Osteocyte (in vitro differentiated cells): ENCODE results near the gene NPLOC4. TPM values are rescaled to one million over a fixed set of nuclear protein-coding genes. Genes with fewer than 3 reads are reported as not detected.
"Not testable (repeated sequence)": the region's sequence is repeated elsewhere in the genome, so short reads cannot be mapped to it uniquely, and the experiment has no call there.

Experiments
- DNase-seq: peaks from one replicate; pipeline ENCODE4 v3.0.0; 2021; ENCODE audit warnings: mixed read lengths; ENCODE audit not compliant: unreplicated experiment; ENCODE audit errors: extremely low spot score
- H3K27ac Mint-ChIP-seq: one replicate; pipeline ENCODE4 v1.8.0; 2021; ENCODE audit warnings: mild to moderate bottlenecking, mixed read lengths; ENCODE audit not compliant: unreplicated experiment
- H3K27me3 Mint-ChIP-seq: one replicate; pipeline ENCODE4 v1.8.0; 2021; ENCODE audit warnings: mixed read lengths; ENCODE audit not compliant: unreplicated experiment
- H3K36me3 Mint-ChIP-seq: one replicate; pipeline ENCODE4 v1.8.0; 2021; ENCODE audit warnings: mixed read lengths; ENCODE audit not compliant: unreplicated experiment
- H3K4me1 Mint-ChIP-seq: one replicate; pipeline ENCODE4 v1.8.0; 2021; ENCODE audit warnings: mixed read lengths; ENCODE audit not compliant: unreplicated experiment
- H3K4me3 Mint-ChIP-seq: one replicate; pipeline ENCODE4 v1.8.0; 2021; ENCODE audit warnings: mild to moderate bottlenecking, moderate library complexity, mixed read lengths; ENCODE audit not compliant: unreplicated experiment
- H3K9me3 Mint-ChIP-seq: one replicate; pipeline ENCODE4 v1.8.0; 2021; ENCODE audit warnings: mixed read lengths; ENCODE audit not compliant: unreplicated experiment
- CTCF ChIP-seq: fragments of 200-600 bp; sonication (generic); IDR thresholded peaks from 2 replicates; pipeline ENCODE4 v1.5.0; 2021; ENCODE audit warnings: antibody characterized with exemption, mild to moderate bottlenecking, moderate library complexity
- total RNA-seq: library from RNA; stranded (reverse); gene quantifications from 2 replicates; pipeline ENCODE4 v1.2.1, GENCODE V29; 2021

Gene NPLOC4
- total RNA-seq, 1 donor from 2014 or later = 99.7 TPM

- Mint-ChIP-seq H3K36me3 (peaks cover 4% of the 10 kb centered on the region), H3K4me3 (peak overlapping the region; percentile 95), H3K27me3 (no peaks in the 10 kb centered on the region), H3K27ac (peak overlapping the region; percentile 94), H3K4me1 (peaks cover 23% of the 10 kb centered on the region), H3K9me3 (no peaks in the 10 kb centered on the region)
- no peak for TF ChIP-seq CTCF
- no peak for DNase-seq
Observed at GRCh38 chr17:81635973-81636504, 873 bp downstream of the NPLOC4 start.

- Mint-ChIP-seq H3K4me1 (peaks cover 23% of the 10 kb centered on the region), H3K9me3 (no peaks in the 10 kb centered on the region), H3K36me3 (peaks cover 4% of the 10 kb centered on the region), H3K27me3 (no peaks in the 10 kb centered on the region), H3K27ac (peak overlapping the region; percentile 94), H3K4me3 (peak overlapping the region; percentile 95)
- no peak for TF ChIP-seq CTCF
- no peak for DNase-seq
Observed at GRCh38 chr17:81635431-81635830, 1.5 kb downstream of the NPLOC4 start.

GRCh38 chr17:81631482-81631881 lies 5.4 kb downstream of the NPLOC4 start:
- no peaks in the 10 kb centered on the region for H3K9me3 Mint-ChIP-seq
- no peak overlapping the region for H3K27ac Mint-ChIP-seq
- H3K36me3 Mint-ChIP-seq = peaks cover 24% of the 10 kb centered on the region
- no peak overlapping the region for H3K4me3 Mint-ChIP-seq
- TF ChIP-seq CTCF = no peak
- DNase-seq = no peak
- H3K4me1 Mint-ChIP-seq = peaks cover 19% of the 10 kb centered on the region
- H3K27me3 Mint-ChIP-seq = no peaks in the 10 kb centered on the region

- Mint-ChIP-seq H3K27ac (no peak overlapping the region), H3K4me3 (no peak overlapping the region)
- no peak for TF ChIP-seq CTCF
Observed at GRCh38 chr17:81630274-81630673, 6.6 kb downstream of the NPLOC4 start.

GRCh38 chr17:81621494-81622130 lies 15.3 kb downstream of the NPLOC4 start:
- no peaks in the 10 kb centered on the region for H3K4me1 Mint-ChIP-seq
- no peaks in the 10 kb centered on the region for H3K9me3 Mint-ChIP-seq
- H3K36me3 Mint-ChIP-seq = peaks cover 53% of the 10 kb centered on the region
- H3K27me3 Mint-ChIP-seq = no peaks in the 10 kb centered on the region
- TF ChIP-seq CTCF = no peak
- DNase-seq = no peak
- H3K4me3 Mint-ChIP-seq = no peak overlapping the region
- no peak overlapping the region for H3K27ac Mint-ChIP-seq

More at GRCh38 chr17:81630274-81630673, 6.6 kb downstream of the NPLOC4 start:
- Mint-ChIP-seq H3K4me1 (peaks cover 8% of the 10 kb centered on the region), H3K9me3 (no peaks in the 10 kb centered on the region), H3K27me3 (no peaks in the 10 kb centered on the region), H3K36me3 (peaks cover 33% of the 10 kb centered on the region)
- DNase-seq = no peak

- Mint-ChIP-seq H3K36me3 (peaks cover 40% of the 10 kb centered on the region), H3K4me1 (peaks cover 12% of the 10 kb centered on the region)
- not testable (repeated sequence) for H3K27ac Mint-ChIP-seq, H3K4me3 Mint-ChIP-seq, DNase-seq, H3K9me3 Mint-ChIP-seq, H3K27me3 Mint-ChIP-seq
Observed at GRCh38 chr17:81618307-81618706, 18.6 kb downstream of the NPLOC4 start.
